Measurements from ENCODE around the gene LSS.
"Not testable (repeated sequence)": the region's sequence is repeated elsewhere in the genome, so short reads cannot be mapped to it uniquely, and the experiment has no call there.

LSS gene

GRCh38 chr21:46172863-46173528 lies 55.6 kb downstream of the LSS start:
- H3K36me3 Mint-ChIP-seq, result peaks cover 9 to 32% of the 10 kb centered on the region in 2 donors
- H3K4me1 Mint-ChIP-seq, result peaks cover 4 to 8% of the 10 kb centered on the region in 2 donors
- H3K9me3 Mint-ChIP-seq, result peaks cover 28 to 33% of the 10 kb centered on the region in 2 donors
- DNase-seq (no peak), ATAC-seq (replicated peaks) (no peak)
- no peak overlapping the region for H3K4me3 Mint-ChIP-seq
- no peak overlapping the region for H3K27ac Mint-ChIP-seq
- peaks cover 4 to 6% of the 10 kb centered on the region in 2 donors for H3K27me3 Mint-ChIP-seq

DNA sequence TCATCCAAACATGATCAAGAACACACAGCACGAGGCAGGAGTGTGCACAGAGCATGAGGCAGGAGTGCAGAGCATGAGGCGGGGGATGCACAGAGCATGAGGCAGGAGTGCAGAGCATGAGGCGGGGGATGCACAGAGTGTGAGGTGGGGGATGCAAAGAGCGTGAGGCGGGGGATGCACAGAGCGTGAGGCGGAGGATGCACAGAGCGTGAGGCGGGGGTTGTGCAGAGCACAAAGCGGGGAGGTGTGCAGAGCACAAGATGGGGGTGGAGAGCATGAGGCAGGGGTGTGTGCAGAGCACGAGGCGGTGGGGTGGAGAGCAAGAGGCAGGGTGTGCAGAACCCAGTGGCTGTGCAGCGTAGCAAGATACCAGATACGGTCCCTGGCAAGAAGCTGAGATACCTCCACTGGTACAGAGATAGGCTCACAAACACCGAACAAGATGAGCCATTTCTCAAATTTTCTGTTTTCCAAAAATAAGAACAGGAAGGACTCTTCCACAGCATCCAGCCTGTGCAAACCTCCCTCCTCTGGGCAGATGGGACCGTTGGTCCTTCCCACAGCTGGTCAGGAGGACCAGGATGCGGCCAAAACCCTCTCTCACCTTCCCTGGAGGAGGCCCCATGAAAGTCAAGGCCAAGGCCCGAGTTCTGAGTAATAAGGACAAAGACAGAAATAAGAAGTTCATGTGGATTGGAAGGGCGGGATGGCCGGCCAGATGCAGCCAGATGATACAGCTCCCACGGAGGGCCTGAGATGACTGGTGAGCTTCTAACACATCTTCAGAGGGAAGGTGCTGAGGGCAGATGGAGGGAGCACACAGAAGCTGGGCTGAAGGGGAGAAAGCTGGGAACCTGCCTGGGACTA lies 56.3 kb downstream of the LSS start:
- H3K27me3 Mint-ChIP-seq, result peaks cover 4 to 6% of the 10 kb centered on the region in 2 donors
- H3K4me1 Mint-ChIP-seq, result peaks cover 4 to 8% of the 10 kb centered on the region in 2 donors
- no peak for DNase-seq
- H3K27ac Mint-ChIP-seq, result peak overlapping the region; percentile 31
- peaks cover 26 to 33% of the 10 kb centered on the region in 2 donors for H3K9me3 Mint-ChIP-seq
- peaks cover 6 to 29% of the 10 kb centered on the region in 2 donors for H3K36me3 Mint-ChIP-seq
- H3K4me3 Mint-ChIP-seq, result no peak overlapping the region
- peak in 1 of 2 donors; percentile 46 for ATAC-seq (replicated peaks)

GRCh38 chr21:46171585-46171984 lies 57.0 kb downstream of the LSS start:
- no peak for ATAC-seq (replicated peaks)
- Mint-ChIP-seq H3K36me3 (peaks cover 6 to 29% of the 10 kb centered on the region in 2 donors), H3K4me1 (peaks cover 4 to 8% of the 10 kb centered on the region in 2 donors), H3K4me3 (no peak overlapping the region), H3K27me3 (peaks cover 4 to 6% of the 10 kb centered on the region in 2 donors), H3K27ac (no peak overlapping the region), H3K9me3 (peaks cover 21 to 28% of the 10 kb centered on the region in 2 donors)
- no peak for DNase-seq

- Mint-ChIP-seq H3K36me3 (peaks cover 11 to 25% of the 10 kb centered on the region in 2 donors), H3K9me3 (peaks cover 16 to 20% of the 10 kb centered on the region in 2 donors)
- not testable (repeated sequence) for DNase-seq; H3K27me3 Mint-ChIP-seq; ATAC-seq (replicated peaks); H3K4me1 Mint-ChIP-seq; H3K27ac Mint-ChIP-seq; H3K4me3 Mint-ChIP-seq
These were observed 58.0 kb downstream of the LSS start for GRCh38 chr21:46170436-46171193.

DNA sequence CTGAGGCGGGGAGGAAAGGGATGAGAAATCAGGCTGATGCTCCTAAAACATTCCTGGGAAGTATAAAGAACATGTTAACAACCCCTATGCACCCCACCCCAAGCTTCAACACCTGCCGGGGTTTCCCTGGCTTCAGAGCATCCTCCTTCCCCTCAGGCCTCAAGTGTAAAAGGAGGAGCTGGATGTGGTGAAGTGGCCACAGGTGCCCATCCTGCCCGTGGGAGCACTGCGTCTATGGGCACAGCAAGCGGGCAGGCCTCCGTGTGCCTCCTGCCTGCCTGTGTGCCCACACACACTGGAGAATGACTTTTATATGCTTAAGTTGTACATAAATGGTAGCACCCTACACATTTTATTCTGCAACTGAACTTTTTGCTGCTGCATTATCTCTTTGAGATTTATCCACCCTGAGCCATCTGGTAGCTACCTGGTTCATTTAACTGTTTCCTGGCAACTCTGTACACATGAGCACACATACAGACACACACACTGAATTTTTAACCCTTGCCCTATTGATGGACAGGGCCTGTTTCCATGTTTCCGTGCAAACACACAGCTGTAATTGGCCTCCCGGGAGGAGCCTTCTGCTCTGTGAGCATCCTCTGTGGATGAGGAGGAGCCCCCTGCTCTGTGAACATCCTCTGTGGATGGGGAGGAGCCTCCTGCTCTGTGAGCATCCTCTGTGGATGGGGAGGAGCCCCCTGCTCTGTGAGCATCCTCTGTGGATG lies 59.8 kb downstream of the LSS start:
- Mint-ChIP-seq H3K27me3 (peaks cover 4 to 6% of the 10 kb centered on the region in 2 donors), H3K9me3 (peaks cover 6% of the 10 kb centered on the region in 2 donors), H3K4me3 (no peak overlapping the region), H3K4me1 (peaks cover 4 to 8% of the 10 kb centered on the region in 2 donors), H3K36me3 (peaks cover 5 to 12% of the 10 kb centered on the region in 2 donors), H3K27ac (no peak overlapping the region)
- DNase-seq, result no peak
- no peak for ATAC-seq (replicated peaks)

DNA sequence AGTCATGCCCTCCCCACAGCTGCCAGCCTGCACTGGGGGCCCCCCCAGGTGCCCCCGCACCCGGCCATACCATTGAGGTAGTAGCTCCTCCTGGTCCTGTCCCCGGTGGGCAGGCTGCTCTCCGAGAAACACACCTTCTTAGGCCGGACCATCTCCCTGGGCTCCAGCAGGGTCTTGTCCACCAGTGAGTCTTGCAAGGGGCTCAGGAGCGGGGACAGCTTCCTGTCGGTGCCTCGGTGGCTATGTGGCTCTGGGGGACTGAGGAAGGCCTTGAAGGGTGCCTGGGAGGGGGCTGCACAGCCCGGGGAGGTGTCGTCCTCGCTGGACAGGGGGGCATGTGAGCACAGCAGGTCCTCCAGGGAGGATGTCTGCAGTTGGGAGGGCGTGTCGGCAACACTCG lies 60.3 kb downstream of the LSS start:
- ATAC-seq (replicated peaks) (no peak), DNase-seq (no peak)
- H3K4me1 Mint-ChIP-seq, result peaks cover 4 to 8% of the 10 kb centered on the region in 2 donors
- H3K4me3 Mint-ChIP-seq, result no peak overlapping the region
- H3K36me3 Mint-ChIP-seq, result peaks cover 6 to 10% of the 10 kb centered on the region in 2 donors
- peaks cover under 1 to 10% of the 10 kb centered on the region in 2 donors for H3K27me3 Mint-ChIP-seq
- H3K9me3 Mint-ChIP-seq, result peaks cover under 1 to 1% of the 10 kb centered on the region in 2 donors
- no peak overlapping the region for H3K27ac Mint-ChIP-seq

GRCh38 chr21:46165098-46165497 lies 63.5 kb downstream of the LSS start:
- peaks cover 0 to 10% of the 10 kb centered on the region in 2 donors for H3K27me3 Mint-ChIP-seq
- DNase-seq (no peak), ATAC-seq (replicated peaks) (no peak)
- H3K27ac Mint-ChIP-seq, result no peak overlapping the region
- no peaks in the 10 kb centered on the region for H3K9me3 Mint-ChIP-seq
- H3K4me1 Mint-ChIP-seq, result no peaks in the 10 kb centered on the region
- H3K4me3 Mint-ChIP-seq, result no peak overlapping the region
- peaks cover 8 to 11% of the 10 kb centered on the region in 2 donors for H3K36me3 Mint-ChIP-seq

DNA sequence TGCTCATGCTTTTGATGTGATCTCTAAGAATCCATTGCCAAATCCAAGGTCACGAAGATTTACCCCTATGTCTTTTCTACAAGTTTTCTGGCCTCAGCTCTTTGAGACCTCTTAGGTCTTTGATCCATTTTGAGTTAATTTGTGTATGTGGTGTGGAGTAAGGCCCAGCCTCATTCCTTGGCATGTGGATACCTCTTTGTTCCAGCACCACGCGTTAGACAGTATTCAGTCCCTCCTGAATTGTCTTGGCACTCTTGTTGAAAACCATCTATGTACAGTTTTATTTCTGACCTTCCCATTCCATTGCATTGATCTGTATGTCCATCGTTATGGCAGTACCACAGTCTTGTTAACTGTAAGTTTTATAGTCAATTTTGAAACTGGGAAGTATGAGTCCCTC lies 65.2 kb downstream of the LSS start:
- H3K27ac Mint-ChIP-seq, result no peak overlapping the region

DNA sequence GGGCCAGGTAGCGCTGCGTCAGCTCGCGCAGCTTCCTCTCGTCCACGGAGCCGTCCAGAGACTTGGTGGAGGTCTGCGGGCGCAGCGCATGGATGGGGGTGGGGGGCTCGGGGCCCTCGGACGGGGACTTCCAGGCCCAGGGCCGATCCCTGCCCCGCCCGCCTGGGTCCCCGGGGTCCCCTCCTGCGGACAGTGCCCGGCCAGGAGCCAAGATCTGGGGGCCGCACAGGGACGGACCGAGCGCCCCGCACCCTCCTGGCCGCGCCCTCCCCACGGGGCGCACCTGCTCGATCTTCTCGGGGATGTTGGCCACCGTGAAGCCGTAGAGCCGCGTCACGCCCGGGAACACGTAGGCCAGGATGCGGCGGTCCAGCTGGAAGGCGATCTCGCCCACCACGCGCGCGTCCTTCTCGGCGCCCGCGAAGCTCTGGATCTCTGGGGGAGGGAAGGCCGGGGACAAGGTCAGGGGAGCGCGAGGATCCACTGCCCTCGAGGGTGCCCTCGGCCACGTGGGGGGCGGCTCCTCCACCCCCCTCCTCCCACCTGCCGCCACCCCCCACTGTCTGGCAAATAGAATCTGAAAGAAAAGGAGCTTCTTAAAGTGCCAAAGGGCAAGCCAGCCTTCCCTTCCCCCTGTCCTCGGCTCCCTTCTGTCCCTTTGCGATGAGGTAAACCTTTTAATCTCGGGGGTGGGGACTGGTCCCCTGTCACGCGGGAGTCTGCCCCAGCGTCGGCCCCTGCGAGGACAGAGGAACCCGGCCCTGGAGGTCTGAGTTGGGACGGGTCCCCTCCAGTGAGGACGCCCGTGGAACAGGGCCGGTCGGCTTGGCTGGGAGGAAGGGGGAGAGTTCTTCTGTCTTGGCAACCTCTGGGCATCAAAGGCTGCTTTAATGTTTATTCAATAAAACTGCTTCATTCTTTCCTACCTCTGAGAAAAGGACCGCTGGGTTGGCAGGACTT lies 66.7 kb downstream of the LSS start:
- Mint-ChIP-seq H3K27ac (peak overlapping the region; percentile 72), H3K27me3 (peaks cover 0 to 10% of the 10 kb centered on the region in 2 donors), H3K36me3 (peaks cover 11 to 13% of the 10 kb centered on the region in 2 donors), H3K4me3 (no peak overlapping the region), H3K9me3 (no peaks in the 10 kb centered on the region), H3K4me1 (no peaks in the 10 kb centered on the region)
- ATAC-seq (replicated peaks), result no peak
- no peak for DNase-seq

More for the DNA sequence above, 65.2 kb downstream of the LSS start:
- no peaks in the 10 kb centered on the region for H3K4me1 Mint-ChIP-seq
- no peak for ATAC-seq (replicated peaks)
- no peak for DNase-seq
- H3K4me3 Mint-ChIP-seq, result no peak overlapping the region
- H3K36me3 Mint-ChIP-seq, result peaks cover 8 to 11% of the 10 kb centered on the region in 2 donors
- H3K9me3 Mint-ChIP-seq, result no peaks in the 10 kb centered on the region
- peaks cover 0 to 10% of the 10 kb centered on the region in 2 donors for H3K27me3 Mint-ChIP-seq

DNA sequence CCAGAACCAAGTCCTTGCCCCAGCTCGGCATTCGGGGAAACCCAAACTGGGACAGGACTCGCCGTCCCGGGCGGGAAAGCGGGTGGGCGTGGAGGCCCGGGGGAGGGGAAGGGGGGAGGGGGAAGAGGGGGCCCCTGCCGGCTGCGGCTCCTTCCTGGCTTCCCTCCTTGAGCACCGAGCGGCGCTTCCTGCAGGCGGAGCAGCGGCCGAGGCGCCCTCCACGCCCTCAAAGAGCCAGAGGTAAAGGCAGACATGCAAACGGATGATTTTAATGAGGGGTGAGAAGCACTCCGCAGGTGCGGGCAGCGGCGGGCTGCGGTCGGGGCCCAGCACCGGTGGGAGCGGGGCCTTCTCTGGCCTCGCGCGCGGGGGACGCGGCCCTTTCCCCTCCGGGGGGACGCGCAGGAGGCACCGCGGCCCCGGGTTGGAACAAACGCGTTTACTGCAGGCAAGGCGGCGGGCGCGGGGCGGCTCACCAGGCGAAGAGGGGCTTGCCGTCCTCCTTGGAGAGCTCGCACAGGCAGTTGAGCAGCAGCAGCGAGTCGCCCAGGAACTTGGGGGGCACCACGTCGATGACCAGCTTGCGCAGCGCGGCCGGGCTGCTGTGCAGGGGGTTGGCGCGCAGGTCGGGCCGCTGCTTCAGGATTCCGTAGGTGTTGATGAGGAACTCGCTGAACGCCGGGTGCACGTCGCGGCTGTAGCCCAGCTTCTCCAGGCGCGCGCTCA lies 67.5 kb downstream of the LSS start:
- DNase-seq (no peak), ATAC-seq (replicated peaks) (no peak)
- Mint-ChIP-seq H3K27me3 (peaks cover 0 to 10% of the 10 kb centered on the region in 2 donors), H3K36me3 (peaks cover 11% of the 10 kb centered on the region in 2 donors), H3K4me1 (no peaks in the 10 kb centered on the region), H3K9me3 (no peaks in the 10 kb centered on the region), H3K4me3 (no peak overlapping the region), H3K27ac (peak overlapping the region; percentile 37)

- H3K27ac Mint-ChIP-seq, result no peak overlapping the region
- H3K27me3 Mint-ChIP-seq, result peaks cover 0 to 10% of the 10 kb centered on the region in 2 donors
- ATAC-seq (replicated peaks) (peak in 1 of 2 donors; percentile 4), DNase-seq (no peak)
- peaks cover 8 to 11% of the 10 kb centered on the region in 2 donors for H3K36me3 Mint-ChIP-seq
- H3K9me3 Mint-ChIP-seq, result no peaks in the 10 kb centered on the region
- no peaks in the 10 kb centered on the region for H3K4me1 Mint-ChIP-seq
- H3K4me3 Mint-ChIP-seq, result no peak overlapping the region
These were observed 68.0 kb downstream of the LSS start for GRCh38 chr21:46160657-46160906.

DNA sequence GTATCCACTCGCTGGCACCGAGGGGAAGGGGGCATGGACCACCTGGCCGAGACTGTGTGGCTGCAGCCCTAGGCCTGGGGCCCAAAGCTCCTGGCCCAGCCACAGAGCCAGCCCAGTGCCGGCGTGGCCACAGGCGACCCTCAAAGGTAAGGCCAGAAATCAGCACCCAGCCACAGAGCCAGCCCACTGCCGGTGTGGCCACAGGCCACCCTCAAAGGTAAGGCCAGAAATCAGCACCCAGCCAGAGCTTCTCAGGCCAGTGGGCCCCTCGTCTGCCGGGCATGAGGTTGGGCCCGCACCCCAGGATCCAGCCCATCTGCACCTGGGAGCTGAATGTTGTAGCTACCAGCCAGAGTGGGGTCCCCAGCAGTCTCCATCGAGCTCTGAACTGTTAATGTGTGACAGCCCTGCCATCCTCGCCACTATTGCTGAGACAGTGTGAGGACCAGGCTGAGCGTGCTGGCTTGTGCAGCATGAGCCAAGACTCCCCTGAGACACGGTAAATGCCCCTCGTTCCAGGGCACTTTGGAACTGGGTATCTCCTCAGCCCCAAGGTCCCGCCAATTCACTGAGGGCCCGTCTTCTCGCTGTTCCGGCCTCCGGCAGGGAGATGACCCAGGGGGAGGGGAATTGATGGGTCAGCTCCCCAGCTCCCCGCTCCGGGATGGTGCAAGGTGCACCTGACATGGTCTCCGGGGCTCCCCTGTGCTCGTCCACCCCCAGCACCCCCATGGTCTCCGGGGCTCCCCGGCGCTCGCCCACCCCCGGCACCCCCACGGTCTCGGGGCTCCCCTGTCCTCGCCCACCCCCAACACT lies 68.5 kb downstream of the LSS start:
- DNase-seq (no peak), ATAC-seq (replicated peaks) (peak in 1 of 2 donors; percentile 29)
- Mint-ChIP-seq H3K4me3 (no peak overlapping the region), H3K4me1 (no peaks in the 10 kb centered on the region), H3K27me3 (peaks cover 0 to 10% of the 10 kb centered on the region in 2 donors), H3K36me3 (peaks cover 8 to 11% of the 10 kb centered on the region in 2 donors), H3K9me3 (no peaks in the 10 kb centered on the region), H3K27ac (peak overlapping the region; percentile 62)
